Limb (tissue), 2 donors: ENCODE data around the gene SP5.
"Not testable (repeated sequence)": the region's sequence is repeated elsewhere in the genome, so short reads cannot be mapped to it uniquely, and the experiment has no call there.

Source experiments
- DNase-seq, 2 donors: peaks; one replicate each; pipeline ENCODE4 v3.0.0-alpha.2; 2016; ENCODE audit errors: extremely low spot score in 2 of 2

The SP5 gene

GRCh38 chr2:170739048-170739447 is 23.9 kb downstream of the SP5 start:
- DNase-seq, result no peak

- no peak for DNase-seq
Measured at GRCh38 chr2:170739507-170740046, 24.4 kb downstream of the SP5 start.

- no peak for DNase-seq
Measured at GRCh38 chr2:170740660-170741059, 25.5 kb downstream of the SP5 start.

GRCh38 chr2:170742000-170742399 is 26.9 kb downstream of the SP5 start:
- no peak for DNase-seq

GRCh38 chr2:170742896-170743529 is 27.9 kb downstream of the SP5 start:
- no peak for DNase-seq

- no peak for DNase-seq
Measured at GRCh38 chr2:170743530-170744239, 28.5 kb downstream of the SP5 start.

GRCh38 chr2:170744248-170745002 is 29.3 kb downstream of the SP5 start:
- DNase-seq, result no peak

- DNase-seq, result no peak
Measured at GRCh38 chr2:170745305-170745704, 30.2 kb downstream of the SP5 start.

GRCh38 chr2:170747921-170748320 is 32.8 kb downstream of the SP5 start:
- no peak for DNase-seq

- DNase-seq, result not testable (repeated sequence)
Measured at GRCh38 chr2:170751555-170751954, 36.4 kb downstream of the SP5 start.

GRCh38 chr2:170761572-170761971 is 46.4 kb downstream of the SP5 start:
- DNase-seq, result no peak

- DNase-seq, result no peak
Measured at GRCh38 chr2:170762760-170763159, 47.6 kb downstream of the SP5 start.

- DNase-seq, result no peak
Measured at GRCh38 chr2:170763232-170763631, 48.1 kb downstream of the SP5 start.

- no peak for DNase-seq
Measured at GRCh38 chr2:170764880-170765261, 49.7 kb downstream of the SP5 start.

GRCh38 chr2:170766693-170767092 is 51.6 kb downstream of the SP5 start:
- DNase-seq, result no peak
